ENCODE data around the gene SHISA6.

The SHISA6 gene

DNA sequence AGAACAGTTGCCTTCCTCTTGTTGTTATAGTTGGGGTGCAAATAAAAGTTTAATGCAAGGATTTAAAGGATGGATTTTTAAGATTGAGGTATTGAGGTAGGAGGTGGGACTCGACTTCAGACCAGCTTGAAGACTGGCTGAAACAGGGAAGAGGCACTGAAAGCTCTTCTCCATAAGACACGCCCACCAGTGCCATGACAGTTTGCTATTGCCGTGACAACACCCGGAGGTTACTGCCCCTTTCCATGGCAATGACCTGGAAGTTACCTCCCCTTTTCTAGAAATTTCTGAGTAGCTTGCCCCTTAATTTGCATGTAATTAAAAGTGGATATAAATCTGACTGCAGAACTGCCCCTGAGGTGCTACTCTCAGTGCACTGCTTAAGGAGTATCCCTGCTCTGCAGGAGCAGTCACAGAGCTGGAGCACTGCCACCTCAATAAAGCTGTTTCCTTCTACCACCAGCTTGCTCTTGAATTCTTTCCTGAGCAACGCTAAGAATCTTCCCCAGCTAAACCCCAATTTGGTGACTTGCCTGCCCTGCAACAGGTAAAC is 122.6 kb downstream of the SHISA6 start:
- no peak for DNase-seq

DNA sequence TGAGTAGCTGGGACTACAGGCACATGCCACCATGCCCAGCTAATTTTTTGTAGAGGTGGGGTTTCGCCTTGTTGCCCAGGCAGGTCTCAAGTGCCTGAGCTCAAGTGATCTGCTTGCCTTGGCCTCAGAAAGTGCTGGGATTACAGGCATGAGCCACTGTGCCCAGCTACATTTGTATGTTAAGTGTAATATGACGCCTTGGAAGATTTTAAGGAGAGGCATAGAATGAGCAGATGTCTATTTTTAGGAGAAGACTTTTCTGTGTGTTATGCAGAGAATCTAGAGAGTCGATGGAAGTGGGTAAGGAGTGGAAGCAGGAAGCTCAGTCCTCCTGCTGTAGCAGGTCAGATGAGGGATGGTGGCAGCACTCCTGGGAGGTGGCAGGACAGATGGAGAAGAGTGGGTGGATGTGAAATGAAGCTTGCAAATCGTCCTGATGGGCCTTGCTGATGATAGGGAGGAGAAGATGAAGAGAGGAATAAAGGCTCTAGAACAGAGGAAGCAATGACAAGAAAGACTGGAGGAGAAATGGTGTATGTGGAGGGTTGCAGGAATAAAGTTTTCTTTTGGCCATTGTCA is 125.3 kb downstream of the SHISA6 start:
- DNase-seq = no peak

DNA sequence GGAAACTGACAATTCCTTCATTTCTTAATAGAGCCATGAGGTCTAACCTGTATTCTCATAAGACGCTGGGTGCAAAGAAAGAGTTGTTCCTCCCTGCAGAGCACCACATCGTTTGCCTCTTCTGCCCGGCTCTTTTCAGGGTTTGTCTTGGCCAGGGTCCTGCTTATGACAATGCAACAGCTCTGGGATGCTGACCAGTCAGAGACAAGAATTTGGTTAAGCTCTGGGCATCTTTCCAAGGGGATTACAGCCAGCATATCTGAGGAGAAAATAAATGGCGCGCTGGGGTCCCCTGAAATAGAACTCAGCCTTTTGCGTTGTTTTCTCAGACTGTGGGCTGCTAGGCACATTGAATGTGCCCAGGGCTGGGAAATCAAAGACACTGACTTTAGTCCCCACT is 128.6 kb downstream of the SHISA6 start:
- no peak for DNase-seq

DNA sequence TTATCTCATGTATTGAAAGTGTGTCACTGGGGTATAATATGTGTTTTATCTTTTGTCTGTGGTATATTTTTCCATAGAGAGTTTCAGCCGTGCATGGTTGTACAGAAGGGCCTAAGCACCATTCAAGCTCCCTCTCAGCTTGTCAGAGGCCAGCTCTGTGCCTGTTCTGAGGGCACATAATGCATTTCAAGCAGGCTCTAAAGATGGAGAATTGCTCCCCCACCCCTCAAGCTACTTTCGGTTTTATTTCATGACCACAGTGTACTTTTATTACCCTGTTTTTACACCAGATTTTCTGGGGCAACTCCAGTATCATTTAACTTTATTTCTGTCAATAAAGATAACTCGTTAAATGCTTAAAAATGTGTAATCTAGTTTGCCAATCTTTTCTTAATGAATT is 131.7 kb downstream of the SHISA6 start:
- no peak for DNase-seq

DNA sequence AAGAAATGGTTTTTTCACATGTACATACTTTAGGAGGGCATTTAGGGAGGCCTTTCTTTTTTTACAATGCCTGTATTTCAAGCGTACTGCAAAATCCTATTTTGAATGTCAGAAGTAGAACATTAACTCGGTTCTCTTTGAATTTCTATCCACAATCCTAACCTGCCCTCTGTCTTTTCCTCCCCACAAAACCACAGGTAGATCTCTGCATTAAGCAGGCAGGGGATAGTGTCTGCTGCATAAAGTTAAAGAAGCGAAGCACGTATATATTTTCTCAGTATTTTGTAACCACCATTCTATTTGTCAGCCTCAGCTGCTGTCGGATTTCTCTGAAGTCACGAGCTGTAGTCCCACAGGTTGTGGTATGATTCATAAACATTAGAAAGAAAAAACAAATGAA is 137.5 kb downstream of the SHISA6 start:
- DNase-seq = no peak

DNA sequence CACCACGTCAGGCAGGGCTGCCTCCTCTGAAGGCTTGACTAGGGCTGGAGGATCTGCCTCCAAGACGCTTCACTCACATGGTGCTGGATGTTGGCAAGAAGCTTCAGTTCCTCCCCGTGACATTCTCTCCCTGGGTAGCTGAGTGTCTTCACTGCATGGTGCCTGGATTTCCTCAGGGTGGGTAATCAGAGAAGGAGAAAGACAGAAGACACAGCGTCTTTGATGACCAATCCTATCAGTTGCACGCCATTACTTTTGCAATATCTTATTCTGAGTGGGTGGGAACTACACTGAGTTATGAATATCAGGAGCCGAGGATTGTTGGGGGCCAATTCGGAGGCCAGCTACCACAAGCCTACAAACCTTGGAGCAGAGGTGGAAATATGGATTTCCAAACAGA is 139.7 kb downstream of the SHISA6 start:
- DNase-seq = no peak

DNA sequence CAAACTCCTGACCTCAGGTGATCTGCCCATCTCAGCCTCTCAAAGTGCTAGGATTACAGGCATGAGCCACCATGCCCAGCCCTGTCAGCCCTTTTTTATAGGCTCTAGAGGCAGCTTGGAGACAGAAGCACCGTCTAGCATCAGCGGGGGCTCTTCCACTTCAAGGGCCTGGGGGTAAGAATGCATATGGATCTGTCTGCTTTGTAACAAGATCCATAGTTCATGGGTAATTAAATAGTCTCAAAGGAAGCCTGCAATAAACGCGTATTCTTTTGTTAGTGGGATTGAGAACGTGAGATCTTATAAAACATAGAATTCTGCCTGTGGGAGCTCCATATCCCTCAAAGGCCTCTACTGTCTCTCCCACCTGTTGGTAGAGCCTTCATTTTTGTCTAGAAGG is 142.1 kb downstream of the SHISA6 start:
- DNase-seq = no peak

DNA sequence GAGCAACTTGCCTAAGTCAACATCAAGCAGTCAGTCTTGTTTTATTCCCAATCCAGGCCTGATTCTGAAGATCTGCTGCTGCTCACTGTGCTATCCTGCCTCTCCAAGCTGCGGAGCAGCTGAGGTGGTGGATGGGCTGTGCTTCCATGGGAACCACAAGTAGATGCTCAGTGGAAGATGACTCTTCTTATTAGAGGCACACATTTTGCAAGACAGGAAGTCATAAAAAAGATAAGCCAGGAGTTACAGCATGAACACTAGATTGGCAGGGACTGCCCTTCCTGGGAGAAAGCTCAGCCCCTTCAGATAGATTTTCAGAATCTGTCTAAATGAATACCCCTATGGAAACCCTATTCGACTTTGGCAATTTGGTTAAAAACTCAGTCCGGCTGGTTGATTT is 143.1 kb downstream of the SHISA6 start:
- DNase-seq = no peak

DNA sequence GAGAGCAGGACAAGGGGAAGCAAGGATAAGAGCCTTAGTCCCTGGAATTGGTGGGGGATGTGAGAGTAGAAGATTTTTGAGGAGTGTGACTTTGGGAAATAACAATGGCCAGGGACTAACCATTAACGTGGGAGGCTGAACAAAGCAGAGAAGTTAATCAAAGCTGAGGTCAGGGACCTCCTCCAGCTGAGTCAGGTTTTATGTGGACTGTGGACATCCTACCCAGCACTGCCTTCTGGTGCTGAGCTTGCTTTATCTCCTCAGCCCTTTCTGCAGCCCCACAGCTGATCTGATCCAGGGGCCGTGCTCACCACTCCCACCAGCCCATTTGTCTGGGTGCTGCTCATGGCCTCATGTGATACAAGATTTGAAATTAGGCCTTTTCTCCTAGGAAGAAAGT is 146.6 kb downstream of the SHISA6 start:
- DNase-seq = no peak

DNA sequence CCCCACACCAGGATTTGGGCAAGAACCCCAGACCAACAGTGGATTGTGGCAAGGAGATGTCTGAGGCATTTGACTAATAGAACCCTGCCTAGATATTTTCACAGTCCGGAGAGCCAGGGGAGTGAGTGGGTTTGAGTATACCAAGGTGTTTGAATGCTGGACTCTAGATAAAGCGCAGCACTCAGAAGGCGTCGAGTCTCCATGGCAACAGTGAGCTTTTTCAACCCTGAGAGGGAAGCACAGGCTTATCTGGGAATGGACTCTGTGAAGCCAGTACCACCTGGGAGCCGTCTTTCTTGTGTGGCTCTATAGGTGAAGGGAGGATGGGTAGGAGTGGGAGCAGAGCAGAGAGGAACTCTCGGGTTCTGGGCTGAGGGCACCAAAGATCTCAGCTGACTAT is 147.0 kb downstream of the SHISA6 start:
- DNase-seq = no peak

DNA sequence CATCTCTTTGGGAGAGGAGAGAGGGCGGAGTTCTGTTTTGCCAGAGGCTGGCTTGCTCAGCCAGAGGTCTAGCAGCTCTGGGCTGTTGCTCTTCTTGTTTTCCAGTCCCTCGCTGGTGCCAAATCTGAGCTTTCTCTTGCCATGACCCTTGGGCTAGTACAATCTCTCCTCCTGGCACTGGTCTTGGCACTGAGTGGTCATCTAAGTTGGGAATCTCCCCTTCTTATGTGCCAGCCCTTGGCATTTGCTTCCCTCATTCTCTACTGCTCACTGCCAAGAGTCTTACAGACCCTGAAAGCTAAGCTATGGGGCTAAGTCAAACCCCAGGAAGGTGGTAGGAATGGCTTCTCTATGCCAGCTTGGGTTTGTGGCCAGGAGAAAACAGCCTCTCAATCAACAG is 148.6 kb downstream of the SHISA6 start:
- DNase-seq = no peak

DNA sequence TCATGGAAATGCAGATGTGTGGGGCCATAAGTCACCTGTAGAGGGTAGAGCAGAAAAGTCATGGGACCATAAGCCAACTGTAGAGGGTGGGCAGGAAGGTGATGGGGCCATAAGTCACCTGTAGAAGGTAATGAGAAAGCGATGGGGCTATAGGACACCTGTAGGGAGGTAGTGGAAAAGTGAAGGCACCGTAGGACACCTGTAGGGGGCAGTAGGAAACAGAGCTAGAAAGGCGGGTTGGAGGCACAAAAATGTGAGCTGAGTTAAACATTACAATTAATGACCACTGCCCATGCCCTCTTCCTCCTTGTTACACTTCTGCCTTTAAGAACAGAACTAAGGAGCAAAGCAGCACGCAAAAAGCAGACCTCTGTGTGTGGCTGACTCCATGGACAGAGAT is 150.1 kb downstream of the SHISA6 start:
- DNase-seq = no peak

DNA sequence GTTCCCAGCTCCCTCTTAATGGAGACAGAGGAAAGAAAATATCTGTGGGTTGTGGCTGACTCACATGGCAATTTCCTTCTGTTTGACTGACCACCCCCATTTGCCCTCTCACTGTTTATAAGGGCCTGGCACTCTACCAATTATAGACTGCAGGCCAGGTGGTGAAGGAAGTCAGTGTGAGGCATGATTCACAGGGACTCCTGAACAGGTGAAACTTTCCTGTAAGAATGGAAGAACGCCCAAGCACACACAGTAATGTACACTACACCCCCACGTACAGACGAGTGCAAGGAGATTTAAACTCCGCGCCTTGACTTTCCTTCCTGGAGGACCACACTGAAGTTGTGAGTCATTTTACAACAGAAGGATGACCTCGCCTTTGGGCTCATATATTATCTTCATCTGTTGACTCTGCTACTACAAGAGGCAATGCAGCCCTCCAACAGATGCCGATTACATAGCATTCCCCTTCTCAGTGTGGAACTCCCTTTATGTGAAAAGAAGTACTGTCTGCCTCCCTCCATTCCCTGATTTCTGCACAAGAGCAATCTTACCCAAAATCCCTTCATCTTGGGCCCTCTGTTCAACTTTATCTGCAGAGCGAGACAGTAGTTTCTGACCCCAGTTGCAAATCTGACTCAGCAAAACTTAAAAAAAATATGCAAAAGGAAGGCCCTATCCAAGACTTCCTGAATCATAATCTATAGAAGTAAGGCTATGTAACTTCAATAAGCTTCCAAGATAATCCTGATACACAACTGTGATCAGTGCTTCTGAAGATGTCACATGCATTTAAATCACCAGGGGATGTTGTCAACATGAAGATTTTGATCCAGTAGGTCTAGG is 163.6 kb downstream of the SHISA6 start:
- no peak for DNase-seq

DNA sequence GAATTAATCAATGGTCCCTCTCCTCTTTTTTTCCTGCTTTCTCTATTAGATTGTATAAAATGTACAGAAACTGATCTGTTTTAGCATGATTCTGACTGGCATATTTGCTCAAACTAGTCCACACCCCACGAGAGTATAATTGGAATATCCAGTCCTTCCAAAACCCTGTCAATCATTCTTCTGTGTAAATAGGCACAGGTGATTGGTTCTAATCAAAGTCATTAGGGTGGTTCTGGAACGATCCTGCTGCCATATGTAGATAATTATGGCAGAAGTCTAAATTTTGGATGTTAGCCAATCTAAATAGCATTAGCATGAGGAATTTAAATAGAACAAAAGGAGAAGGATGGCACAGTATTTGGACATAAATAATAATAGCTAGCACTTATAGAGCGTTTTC is 165.7 kb downstream of the SHISA6 start:
- DNase-seq = no peak

DNA sequence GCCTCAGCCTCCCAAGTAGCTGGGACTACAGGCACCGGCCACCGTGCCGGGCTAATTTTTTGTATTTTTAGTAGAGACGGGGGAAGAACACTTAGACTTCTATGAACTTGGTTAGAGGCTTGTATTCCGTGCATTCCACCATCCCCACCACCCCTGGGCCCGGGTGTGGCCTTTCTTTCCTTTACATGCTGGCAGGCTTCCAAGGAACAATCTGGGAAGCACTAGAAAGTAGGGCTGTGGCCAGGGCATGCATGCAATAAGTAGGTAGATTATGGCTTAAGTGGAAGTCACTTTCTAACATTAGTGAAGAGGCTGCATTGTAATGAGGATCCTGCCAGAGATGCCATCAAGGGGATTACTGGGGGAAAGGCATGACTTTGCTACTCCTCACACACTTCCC is 171.6 kb downstream of the SHISA6 start:
- no peak for DNase-seq

DNA sequence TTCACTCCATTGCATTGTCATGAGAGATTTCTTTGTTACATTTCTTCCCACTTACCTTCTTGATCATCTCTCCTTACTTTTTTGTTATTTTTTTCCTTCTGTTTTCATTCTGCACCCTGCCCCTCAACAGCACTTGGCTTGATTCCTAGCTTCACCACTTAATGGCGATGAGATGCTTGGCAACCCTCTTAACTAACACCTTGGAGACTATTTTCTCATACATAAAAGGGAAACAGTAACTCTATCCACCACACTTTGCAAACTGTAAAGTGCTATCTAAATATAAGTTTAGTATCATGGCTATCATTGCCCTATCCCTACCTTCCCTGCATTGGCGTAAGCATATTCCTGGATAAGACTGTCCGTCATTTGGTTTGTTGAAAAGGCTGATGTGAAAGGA is 177.3 kb downstream of the SHISA6 start:
- no peak for DNase-seq

DNA sequence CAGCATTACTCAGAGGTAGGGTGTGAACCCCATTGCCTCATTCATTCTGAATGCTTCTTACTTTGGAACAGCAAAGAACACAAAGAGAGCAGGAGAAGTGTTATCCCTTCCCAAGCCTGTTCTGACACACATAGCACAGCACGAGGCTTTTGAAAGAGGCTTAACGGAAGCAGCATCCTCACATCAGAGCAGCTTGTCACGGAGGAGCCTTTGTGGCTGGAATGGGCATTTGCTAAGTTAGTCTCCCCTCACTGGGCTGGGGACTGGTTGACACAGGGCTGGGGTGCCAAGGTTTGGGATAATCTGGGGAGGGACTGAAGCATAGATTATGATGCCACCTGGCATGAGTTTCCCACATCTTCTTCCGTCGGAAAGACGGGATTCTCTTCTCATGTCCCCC is 189.7 kb downstream of the SHISA6 start:
- no peak for DNase-seq

DNA sequence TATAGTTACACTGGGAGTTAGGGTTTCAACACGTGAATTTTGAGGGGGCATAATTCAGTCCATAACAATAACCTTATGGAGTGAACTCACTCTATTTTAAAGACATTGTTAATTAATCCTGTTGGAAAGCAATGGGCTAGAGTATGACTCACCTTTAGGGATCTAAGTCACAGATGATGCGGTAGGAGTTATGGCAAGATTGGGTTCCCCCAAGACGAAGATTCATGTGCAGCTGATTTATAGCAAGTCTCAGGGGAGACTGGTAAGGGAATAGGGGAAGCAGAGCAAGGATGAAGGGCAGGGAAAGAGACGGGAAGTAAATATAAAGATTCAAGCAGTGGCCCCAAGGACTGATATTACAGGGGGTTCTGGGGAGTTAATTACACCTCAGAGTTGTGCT is 197.7 kb downstream of the SHISA6 start:
- no peak for DNase-seq

DNA sequence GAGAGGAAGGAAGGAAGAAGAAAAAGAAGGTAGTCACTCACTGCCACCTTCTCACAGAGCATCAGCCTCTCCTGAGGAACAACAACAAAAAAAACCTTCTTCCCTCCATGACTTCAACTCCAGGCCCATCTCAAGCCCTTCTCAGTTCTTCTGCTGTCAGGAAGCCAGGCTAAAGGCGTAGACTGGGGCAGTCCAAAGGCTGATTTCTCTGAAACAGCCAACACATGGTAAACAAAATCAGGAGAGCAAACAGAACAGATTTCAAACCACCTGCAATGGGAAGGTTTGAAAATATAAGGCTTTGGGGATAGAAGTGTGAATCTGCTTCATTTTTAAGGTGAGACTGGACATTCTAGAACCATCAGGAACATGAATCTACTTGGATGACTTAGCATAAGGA is 200.0 kb downstream of the SHISA6 start:
- DNase-seq = no peak

DNA sequence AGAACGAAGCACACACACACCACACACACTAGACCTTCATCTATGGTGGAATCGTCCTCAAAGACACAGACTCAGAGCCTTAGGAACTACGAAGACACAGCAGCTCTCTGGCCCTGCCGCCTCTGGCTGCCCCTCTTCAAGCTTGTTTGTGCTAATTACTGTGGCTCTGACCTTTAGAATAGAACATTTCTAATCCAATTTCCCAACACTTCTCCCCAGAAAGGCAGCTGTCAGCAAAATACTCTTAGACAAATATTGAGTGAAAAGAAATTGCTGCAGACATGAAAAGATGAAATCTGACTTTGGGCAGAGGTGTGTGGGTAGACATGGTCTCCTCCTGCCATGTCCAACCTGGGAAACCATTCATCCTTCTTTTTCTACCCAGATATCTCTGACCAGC is 205.3 kb downstream of the SHISA6 start:
- no peak for DNase-seq

DNA sequence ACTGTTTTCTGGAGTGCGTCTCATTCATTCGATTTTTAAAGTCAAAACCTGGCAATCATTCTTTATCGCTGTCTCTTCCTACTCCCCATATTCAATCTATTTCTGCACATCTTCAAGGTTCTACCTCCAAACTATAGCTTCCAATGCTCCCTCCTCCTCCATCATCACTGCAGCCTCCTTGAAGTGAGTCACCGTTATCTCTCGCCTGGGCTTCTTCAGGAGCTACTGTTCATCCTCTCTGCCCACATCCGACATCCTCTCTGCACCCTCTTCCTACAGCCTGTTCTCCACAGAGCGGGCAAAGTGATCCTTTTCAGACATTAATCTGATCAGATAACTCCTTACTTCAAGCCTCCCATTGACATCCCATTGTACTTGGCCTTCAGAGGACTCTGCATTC is 213.1 kb downstream of the SHISA6 start:
- no peak for DNase-seq

DNA sequence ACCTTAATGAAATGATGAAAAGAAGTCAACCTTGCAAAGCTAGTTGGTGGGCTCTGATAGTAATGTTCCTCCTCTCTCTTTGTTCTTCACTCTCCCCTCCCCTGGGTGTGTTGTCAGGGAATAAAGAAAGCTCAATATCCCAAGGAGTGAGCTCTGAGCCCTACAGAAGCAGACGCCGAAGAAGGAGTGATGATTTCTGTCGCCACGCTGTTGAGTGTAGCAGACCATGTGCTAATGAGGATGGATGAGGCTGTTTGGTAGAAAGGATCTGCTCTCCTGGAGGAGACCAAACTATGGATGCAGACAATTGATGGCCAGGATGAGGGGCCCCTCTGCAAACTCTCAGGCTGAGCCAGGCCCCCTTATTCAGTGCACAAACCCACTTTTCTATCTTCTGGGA is 217.3 kb downstream of the SHISA6 start:
- DNase-seq = no peak

DNA sequence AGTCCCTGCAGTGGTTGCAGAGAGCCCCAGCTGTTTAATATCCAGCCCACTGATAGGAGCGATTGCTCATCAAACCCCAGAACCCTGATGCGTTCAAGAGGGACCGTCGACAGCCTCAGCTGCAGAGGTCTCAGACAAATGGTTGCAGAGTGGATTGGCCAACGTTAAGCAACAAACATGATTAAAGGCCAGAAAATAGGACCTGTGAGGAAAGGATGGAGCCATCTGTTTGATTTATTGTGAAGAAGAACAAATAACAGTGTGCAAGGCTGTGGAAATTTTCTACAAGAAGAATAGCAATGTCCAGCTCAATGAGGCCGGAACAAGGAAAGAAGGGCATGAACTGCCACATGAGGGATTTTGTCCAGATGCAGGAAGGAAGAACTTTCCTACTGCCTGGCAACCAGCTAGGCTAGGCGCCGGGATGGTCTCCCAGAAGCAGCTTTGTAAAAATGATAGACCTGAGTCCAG is 218.9 kb downstream of the SHISA6 start:
- no peak for DNase-seq

DNA sequence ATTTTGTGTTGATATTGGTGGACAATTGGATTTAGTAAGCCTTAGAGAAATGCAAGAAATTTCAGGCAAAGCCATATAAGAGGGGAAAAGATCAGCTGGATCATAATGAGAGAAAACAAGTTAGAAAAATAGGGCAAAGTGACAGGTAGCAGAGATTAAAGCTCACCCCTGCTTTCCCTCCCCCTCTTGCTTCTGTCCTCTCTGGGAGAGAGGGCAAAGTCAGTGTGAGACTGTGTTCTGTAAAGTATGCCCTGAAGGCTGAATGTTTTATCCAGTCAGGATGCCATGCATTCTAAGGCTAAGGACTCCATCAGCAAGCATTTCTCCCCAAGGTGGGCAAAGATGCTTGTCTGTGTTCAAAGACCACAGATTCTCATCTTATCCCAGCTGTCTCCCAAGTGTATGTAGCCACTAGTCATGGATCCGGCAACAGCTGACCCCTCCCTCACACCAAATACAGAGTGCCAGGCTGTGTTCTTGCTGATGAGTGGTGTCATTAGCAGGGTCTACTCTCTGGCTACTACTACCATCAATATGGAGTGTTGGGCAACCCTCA is 221.1 kb downstream of the SHISA6 start:
- DNase-seq = no peak
